IMR-90 (cell line): ENCODE data around the gene RNF212B. TPM values are rescaled to one million over a fixed set of nuclear protein-coding genes. Genes with fewer than 3 reads are reported as not detected.

ENCODE experiments used
- ATAC-seq: fragments of 200-7000 bp; cut with Tn5 transposase; 2 replicates; pipeline ENCODE4 v1.9.1; 2020; ENCODE audit warnings: low read depth, mild to moderate bottlenecking, moderate library complexity
- BruUV-seq: library from RNA; stranded (reverse); fragments of 400-500 nt; replicated peaks from 2 replicates; lab custom pipeline; 2021; lab: Mats Ljungman, UMichigan
- CTCF ChIA-PET: fragments of 300-600 bp; formaldehyde crosslinking; extraction: SDS; loops from one replicate; lab custom pipeline; 2021; ENCODE audit warnings: antibody characterized with exemption; lab: Yijun Ruan, JAX
- POLR2A ChIA-PET: fragments of 300-600 bp; sonication (Branson Sonifier 250); formaldehyde crosslinking; loops from one replicate; lab custom pipeline; 2022; ENCODE audit warnings: antibody characterized with exemption; ENCODE audit not compliant: unreplicated experiment; lab: Charles Lee
- DNase-seq: peaks from one replicate; pipeline ENCODE4 v3.0.0; 2013
- H2AFZ ChIP-seq: replicated peaks from 2 replicates; pipeline ENCODE3; 2013; ENCODE audit warnings: low read length, mild to moderate bottlenecking; ENCODE audit not compliant: poor library complexity
- H2AK5ac ChIP-seq: 2 replicates; pipeline ENCODE4 v1.6.1; 2013; ENCODE audit warnings: low read depth, low read length, inconsistent platforms
- H2AK9ac ChIP-seq: replicated peaks from 2 replicates; pipeline ENCODE3; 2013; ENCODE audit warnings: mild to moderate bottlenecking, low read depth, low read length, moderate library complexity; ENCODE audit not compliant: poor library complexity
- H2BK120ac ChIP-seq: 2 replicates; pipeline ENCODE4 v1.6.1; 2013; ENCODE audit warnings: low read depth, low read length, inconsistent platforms
- H2BK15ac ChIP-seq: 3 replicates; pipeline ENCODE4 v1.6.1; 2013; ENCODE audit warnings: low read depth, low read length, inconsistent platforms
- H2BK20ac ChIP-seq: 2 replicates; pipeline ENCODE4 v1.6.1; 2013; ENCODE audit warnings: low read depth, mild to moderate bottlenecking, inconsistent platforms, low read length, moderate library complexity
- H2BK5ac ChIP-seq: 2 replicates; pipeline ENCODE4 v1.6.1; 2013; ENCODE audit warnings: mild to moderate bottlenecking, low read depth, low read length, inconsistent platforms; ENCODE audit not compliant: poor library complexity, severe bottlenecking
- H3K14ac ChIP-seq: replicated peaks from 2 replicates; pipeline ENCODE4 v1.6.1; 2013; ENCODE audit warnings: low read depth, low read length, inconsistent platforms
- H3K18ac ChIP-seq: 2 replicates; pipeline ENCODE4 v1.6.1; 2013; ENCODE audit warnings: low read depth, low read length, control low read depth
- H3K23ac ChIP-seq: 2 replicates; pipeline ENCODE4 v1.6.1; 2013; ENCODE audit warnings: low read depth, low read length, inconsistent platforms
- H3K27ac ChIP-seq: 2 replicates; pipeline ENCODE4 v1.5.1; 2013; ENCODE audit warnings: mild to moderate bottlenecking, control low read depth, low read length; ENCODE audit not compliant: insufficient read depth
- H3K27me3 ChIP-seq: 2 replicates; pipeline ENCODE4 v1.6.1; 2013; ENCODE audit warnings: low read length; ENCODE audit not compliant: control insufficient read depth, insufficient read depth
- H3K36me3 ChIP-seq: 2 replicates; pipeline ENCODE4 v1.6.1; 2013; ENCODE audit warnings: low read length, mixed read lengths; ENCODE audit not compliant: control insufficient read depth, insufficient read depth
- H3K4ac ChIP-seq: 2 replicates; pipeline ENCODE4 v1.6.1; 2013; ENCODE audit warnings: low read depth, low read length, inconsistent platforms
- H3K4me1 ChIP-seq: 2 replicates; pipeline ENCODE4 v1.6.1; 2013; ENCODE audit warnings: low read length, mixed read lengths; ENCODE audit not compliant: control insufficient read depth, insufficient read depth
- H3K4me2 ChIP-seq: 2 replicates; pipeline ENCODE4 v1.6.1; 2013; ENCODE audit warnings: low read depth, mild to moderate bottlenecking, control low read depth, low read length, moderate library complexity
- H3K4me3 ChIP-seq: 2 replicates; pipeline ENCODE4 v1.5.1; 2013; ENCODE audit warnings: low read depth, mild to moderate bottlenecking, control low read depth, low read length, moderate library complexity; ENCODE audit not compliant: insufficient read depth
- H3K56ac ChIP-seq: 2 replicates; pipeline ENCODE4 v1.6.1; 2013; ENCODE audit warnings: low read length, inconsistent platforms; ENCODE audit not compliant: insufficient read depth; ENCODE audit errors: extremely low read depth
- H3K79me1 ChIP-seq, 2 experiments: 2 replicates each; pipeline ENCODE4 v1.6.1; 2013; ENCODE audit warnings: low read length in 2 of 2, inconsistent platforms in 1 of 2, low read depth in 1 of 2
- H3K9ac ChIP-seq: 2 replicates; pipeline ENCODE4 v1.6.1; 2013; ENCODE audit warnings: low read depth, low read length, control low read depth
- H3K9me1 ChIP-seq: 2 replicates; pipeline ENCODE4 v1.6.1; 2013; ENCODE audit warnings: low read length, inconsistent platforms; ENCODE audit not compliant: insufficient read depth
- H3K9me3 ChIP-seq: 2 replicates; pipeline ENCODE4 v1.6.1; 2013; ENCODE audit warnings: low read length; ENCODE audit not compliant: control insufficient read depth, insufficient read depth
- H4K20me1 ChIP-seq: 2 replicates; pipeline ENCODE4 v1.6.1; 2013; ENCODE audit warnings: low read length, inconsistent platforms; ENCODE audit not compliant: insufficient read depth
- H4K5ac ChIP-seq: 2 replicates; pipeline ENCODE4 v1.6.1; 2013; ENCODE audit warnings: mild to moderate bottlenecking, low read depth, low read length, control low read depth
- H4K8ac ChIP-seq, 2 experiments: 2 replicates each; pipeline ENCODE4 v1.6.1; 2013; ENCODE audit warnings: low read depth in 2 of 2, low read length in 2 of 2, control low read depth in 1 of 2, inconsistent platforms in 1 of 2
- H4K91ac ChIP-seq: 2 replicates; pipeline ENCODE4 v1.6.1; 2013; ENCODE audit warnings: low read depth, low read length, inconsistent platforms; ENCODE audit not compliant: insufficient read depth
- BHLHE40 ChIP-seq: fragments of 150-350 bp; IDR thresholded peaks from 2 replicates; pipeline ENCODE4 v1.6.1; 2016; ENCODE audit warnings: mild to moderate bottlenecking, low read depth, low read length
- CHD1 ChIP-seq: IDR thresholded peaks from 2 replicates; pipeline ENCODE4 v1.6.1; 2012; ENCODE audit warnings: low read depth, low read length, improper control_type of control experiment
- FOS ChIP-seq: fragments of 150-350 bp; IDR thresholded peaks from 2 replicates; pipeline ENCODE4 v1.6.1; 2016; ENCODE audit warnings: low read depth, low read length
- MAFK ChIP-seq: IDR thresholded peaks from 2 replicates; pipeline ENCODE4 v1.6.1; 2012; ENCODE audit warnings: low read depth, low read length, improper control_type of control experiment
- MAZ ChIP-seq: IDR thresholded peaks from 2 replicates; pipeline ENCODE4 v1.6.1; 2012; ENCODE audit warnings: low read depth, mild to moderate bottlenecking, low read length, improper control_type of control experiment, moderate library complexity, borderline replicate concordance
- MXI1 ChIP-seq: IDR thresholded peaks from 2 replicates; pipeline ENCODE4 v1.6.1; 2012; ENCODE audit warnings: low read depth, mild to moderate bottlenecking, low read length, moderate library complexity, borderline replicate concordance
- POLR2A ChIP-seq: IDR thresholded peaks from 2 replicates; pipeline ENCODE4 v1.6.1; 2012; ENCODE audit warnings: mild to moderate bottlenecking, low read depth, low read length
- RCOR1 ChIP-seq: IDR thresholded peaks from 2 replicates; pipeline ENCODE4 v1.6.1; 2012; ENCODE audit warnings: mild to moderate bottlenecking, low read length, improper control_type of control experiment; ENCODE audit not compliant: insufficient replicate concordance
- RFX5 ChIP-seq: IDR thresholded peaks from 2 replicates; pipeline ENCODE4 v1.8.0; 2012; ENCODE audit warnings: low read depth, mild to moderate bottlenecking, low read length, moderate library complexity
- SMC3 ChIP-seq: fragments of 150-350 bp; IDR thresholded peaks from 2 replicates; pipeline ENCODE4 v1.6.1; 2016; ENCODE audit warnings: low read depth, mild to moderate bottlenecking, antibody characterized with exemption, low read length, moderate library complexity
- WGBS, 2 experiments: methylation state at CpG; one replicate each; pipeline versions ENCODE4 v1.1.5 to v1.1.7; 2013; ENCODE audit warnings: missing lambda C conversion rate in 2 of 2; ENCODE audit not compliant: insufficient read length in 1 of 2; ENCODE audit errors: extremely low coverage in 2 of 2; 5-methylcytosine and 5-hydroxymethylcytosine counted together
- dilution Hi-C: fragments of 300-500 bp; cut with HindIII; formaldehyde crosslinking; loops from one replicate; pipeline ENCODE4 v1.14.3; 2018; ENCODE audit warnings: low sequenced_read_pairs; ENCODE audit not compliant: unreplicated experiment
- in situ Hi-C: fragments of 300-500 bp; cut with MboI; formaldehyde crosslinking; loops from 3 replicates; pipeline ENCODE4 v1.14.3; 2019; ENCODE audit warnings: low sequenced_read_pairs, inconsistent platforms, mixed read lengths
- intact Hi-C: fragments of 100-400 bp; cut with micrococcal nuclease; formaldehyde crosslinking; loops from 2 replicates; pipeline ENCODE4 v1.10.0; 2022
- polyA plus RNA-seq, 3 experiments: library from polyadenylated mRNA; depleted of rRNA; stranded (reverse); fragments of >200 nt; gene quantifications; 2 replicates each; pipeline ENCODE4 v1.2.3, GENCODE V29; 2012; ENCODE audit warnings: low replicate concordance in 1 of 3
- total RNA-seq: library from RNA; depleted of rRNA; stranded (reverse); fragments of >200 nt; gene quantifications from 2 replicates; pipeline ENCODE4 v1.2.3, GENCODE V29; 2012
- TF ChIP-seq, protein P1 (sequence below): fragments of 150-350 bp; IDR thresholded peaks from 2 replicates; pipeline ENCODE4 v1.6.1; 2016; ENCODE audit warnings: low read depth, mild to moderate bottlenecking, low read length, moderate library complexity, borderline replicate concordance
- TF ChIP-seq, protein P2 (sequence below): fragments of 150-350 bp; IDR thresholded peaks from 2 replicates; pipeline ENCODE4 v1.6.1; 2017; ENCODE audit warnings: mild to moderate bottlenecking, antibody characterized with exemption, low read length, low read depth
- TF ChIP-seq, protein P3 (sequence below): conservative IDR thresholded peaks from 2 replicates; pipeline ENCODE4 v1.5.1; 2012; ENCODE audit warnings: mild to moderate bottlenecking, low read depth, low read length, improper control_type of control experiment

The RNF212B gene
- total and polyA plus RNA-seq, 2 of the 4 experiments (the other 2 are of a cell fraction) = not detected

DNA sequence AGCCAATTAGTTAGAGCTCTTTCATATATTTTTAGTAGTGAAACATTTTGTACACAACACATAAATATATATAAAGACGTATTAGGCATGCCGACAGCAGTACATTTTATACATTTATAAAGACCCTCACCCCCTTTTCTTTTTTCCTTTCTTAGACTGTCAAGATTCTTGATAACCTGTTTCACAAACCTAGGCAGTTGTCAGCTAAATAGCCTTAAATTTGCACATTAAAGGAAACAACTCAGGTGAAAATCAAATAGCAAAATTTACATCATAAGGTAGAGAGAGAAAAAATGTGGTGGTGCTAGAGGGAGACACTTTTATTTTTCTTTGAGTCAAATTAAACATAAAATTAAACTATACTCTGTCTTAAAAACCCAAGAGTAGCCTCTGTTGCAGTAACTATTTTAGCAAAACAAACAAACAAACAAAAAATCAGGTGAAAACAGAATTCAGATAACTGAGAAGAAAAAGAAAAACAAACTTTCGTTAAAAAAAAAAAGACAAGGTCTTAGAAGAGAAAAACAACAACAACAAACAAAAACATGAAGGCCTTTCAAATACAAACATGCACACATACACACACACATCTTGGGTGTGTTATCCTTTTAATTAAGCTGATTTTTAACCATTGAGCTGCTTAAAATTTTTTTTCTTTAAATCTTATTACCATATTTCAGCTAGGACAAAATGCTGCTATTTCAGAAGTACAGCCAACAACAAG lies 31.2 kb upstream of the RNF212B start:
- Histone ChIP-seq H3K4ac (no peak overlapping the region), H4K91ac (no peak overlapping the region), H3K27me3 (peaks cover 4% of the 10 kb centered on the region), H2BK5ac (no peak overlapping the region), H3K56ac (no peak overlapping the region), H2BK15ac (no peak overlapping the region), H2AFZ (no peak overlapping the region), H4K8ac (no peak overlapping the region), H4K20me1 (no peaks in the 10 kb centered on the region), H2BK120ac (no peak overlapping the region), H3K4me3 (no peak overlapping the region), H4K5ac (no peak overlapping the region), H2AK9ac (no peak overlapping the region), H3K9me3 (no peaks in the 10 kb centered on the region), H3K36me3 (no peaks in the 10 kb centered on the region), H3K18ac (no peak overlapping the region), H3K9me1 (no peaks in the 10 kb centered on the region), H3K4me2 (no peak overlapping the region), H3K14ac (no peak overlapping the region), H2BK20ac (no peak overlapping the region), H3K23ac (no peak overlapping the region), H3K9ac (no peak overlapping the region), H2AK5ac (no peak overlapping the region), H3K4me1 (no peaks in the 10 kb centered on the region), H3K79me1 (no peaks in the 10 kb centered on the region), H3K27ac (no peak overlapping the region)
- BruUV-seq = no TSS peak
- WGBS, 2 experiments = no CpG with 5 or more reads among the region's 3 CpGs
- intact Hi-C loops (no loop called here), in situ Hi-C loops (no loop called here), dilution Hi-C loops (no loop called here)
- TF ChIP-seq RFX5 (no peak), MAFK (no peak), BHLHE40 (no peak), POLR2A (no peak), MXI1 (no peak), MAZ (no peak), CHD1 (no peak), SMC3 (no peak), FOS (no peak), RCOR1 (no peak)
- TF ChIP-seq, protein P1, sequence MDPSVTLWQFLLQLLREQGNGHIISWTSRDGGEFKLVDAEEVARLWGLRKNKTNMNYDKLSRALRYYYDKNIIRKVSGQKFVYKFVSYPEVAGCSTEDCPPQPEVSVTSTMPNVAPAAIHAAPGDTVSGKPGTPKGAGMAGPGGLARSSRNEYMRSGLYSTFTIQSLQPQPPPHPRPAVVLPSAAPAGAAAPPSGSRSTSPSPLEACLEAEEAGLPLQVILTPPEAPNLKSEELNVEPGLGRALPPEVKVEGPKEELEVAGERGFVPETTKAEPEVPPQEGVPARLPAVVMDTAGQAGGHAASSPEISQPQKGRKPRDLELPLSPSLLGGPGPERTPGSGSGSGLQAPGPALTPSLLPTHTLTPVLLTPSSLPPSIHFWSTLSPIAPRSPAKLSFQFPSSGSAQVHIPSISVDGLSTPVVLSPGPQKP = no peak
- TF ChIP-seq, protein P2, sequence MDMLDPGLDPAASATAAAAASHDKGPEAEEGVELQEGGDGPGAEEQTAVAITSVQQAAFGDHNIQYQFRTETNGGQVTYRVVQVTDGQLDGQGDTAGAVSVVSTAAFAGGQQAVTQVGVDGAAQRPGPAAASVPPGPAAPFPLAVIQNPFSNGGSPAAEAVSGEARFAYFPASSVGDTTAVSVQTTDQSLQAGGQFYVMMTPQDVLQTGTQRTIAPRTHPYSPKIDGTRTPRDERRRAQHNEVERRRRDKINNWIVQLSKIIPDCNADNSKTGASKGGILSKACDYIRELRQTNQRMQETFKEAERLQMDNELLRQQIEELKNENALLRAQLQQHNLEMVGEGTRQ = no peak
- TF ChIP-seq, protein P3, sequence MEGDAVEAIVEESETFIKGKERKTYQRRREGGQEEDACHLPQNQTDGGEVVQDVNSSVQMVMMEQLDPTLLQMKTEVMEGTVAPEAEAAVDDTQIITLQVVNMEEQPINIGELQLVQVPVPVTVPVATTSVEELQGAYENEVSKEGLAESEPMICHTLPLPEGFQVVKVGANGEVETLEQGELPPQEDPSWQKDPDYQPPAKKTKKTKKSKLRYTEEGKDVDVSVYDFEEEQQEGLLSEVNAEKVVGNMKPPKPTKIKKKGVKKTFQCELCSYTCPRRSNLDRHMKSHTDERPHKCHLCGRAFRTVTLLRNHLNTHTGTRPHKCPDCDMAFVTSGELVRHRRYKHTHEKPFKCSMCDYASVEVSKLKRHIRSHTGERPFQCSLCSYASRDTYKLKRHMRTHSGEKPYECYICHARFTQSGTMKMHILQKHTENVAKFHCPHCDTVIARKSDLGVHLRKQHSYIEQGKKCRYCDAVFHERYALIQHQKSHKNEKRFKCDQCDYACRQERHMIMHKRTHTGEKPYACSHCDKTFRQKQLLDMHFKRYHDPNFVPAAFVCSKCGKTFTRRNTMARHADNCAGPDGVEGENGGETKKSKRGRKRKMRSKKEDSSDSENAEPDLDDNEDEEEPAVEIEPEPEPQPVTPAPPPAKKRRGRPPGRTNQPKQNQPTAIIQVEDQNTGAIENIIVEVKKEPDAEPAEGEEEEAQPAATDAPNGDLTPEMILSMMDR = no peak
- no peak for ATAC-seq
- CTCF ChIA-PET = interaction anchor here (1.9 kb wide), 1 partner anchor 86 kb away, joined by 8 read pairs; no protein-coding TSS in a partner anchor
- DNase-seq = no peak
- POLR2A ChIA-PET = no interaction called here
